NCI-H2196 (cell line): Measurements from ENCODE around the gene FRAT1.
"Not testable (repeated sequence)": the region's sequence is repeated elsewhere in the genome, so short reads cannot be mapped to it uniquely, and the experiment has no call there.

Experiments
- DNase-seq: peaks from one replicate; lab custom pipeline; 2025; ENCODE audit not compliant: unreplicated experiment; lab: John Stamatoyannopoulos, UW

FRAT1 gene, protein sequence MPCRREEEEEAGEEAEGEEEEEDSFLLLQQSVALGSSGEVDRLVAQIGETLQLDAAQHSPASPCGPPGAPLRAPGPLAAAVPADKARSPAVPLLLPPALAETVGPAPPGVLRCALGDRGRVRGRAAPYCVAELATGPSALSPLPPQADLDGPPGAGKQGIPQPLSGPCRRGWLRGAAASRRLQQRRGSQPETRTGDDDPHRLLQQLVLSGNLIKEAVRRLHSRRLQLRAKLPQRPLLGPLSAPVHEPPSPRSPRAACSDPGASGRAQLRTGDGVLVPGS

DNA sequence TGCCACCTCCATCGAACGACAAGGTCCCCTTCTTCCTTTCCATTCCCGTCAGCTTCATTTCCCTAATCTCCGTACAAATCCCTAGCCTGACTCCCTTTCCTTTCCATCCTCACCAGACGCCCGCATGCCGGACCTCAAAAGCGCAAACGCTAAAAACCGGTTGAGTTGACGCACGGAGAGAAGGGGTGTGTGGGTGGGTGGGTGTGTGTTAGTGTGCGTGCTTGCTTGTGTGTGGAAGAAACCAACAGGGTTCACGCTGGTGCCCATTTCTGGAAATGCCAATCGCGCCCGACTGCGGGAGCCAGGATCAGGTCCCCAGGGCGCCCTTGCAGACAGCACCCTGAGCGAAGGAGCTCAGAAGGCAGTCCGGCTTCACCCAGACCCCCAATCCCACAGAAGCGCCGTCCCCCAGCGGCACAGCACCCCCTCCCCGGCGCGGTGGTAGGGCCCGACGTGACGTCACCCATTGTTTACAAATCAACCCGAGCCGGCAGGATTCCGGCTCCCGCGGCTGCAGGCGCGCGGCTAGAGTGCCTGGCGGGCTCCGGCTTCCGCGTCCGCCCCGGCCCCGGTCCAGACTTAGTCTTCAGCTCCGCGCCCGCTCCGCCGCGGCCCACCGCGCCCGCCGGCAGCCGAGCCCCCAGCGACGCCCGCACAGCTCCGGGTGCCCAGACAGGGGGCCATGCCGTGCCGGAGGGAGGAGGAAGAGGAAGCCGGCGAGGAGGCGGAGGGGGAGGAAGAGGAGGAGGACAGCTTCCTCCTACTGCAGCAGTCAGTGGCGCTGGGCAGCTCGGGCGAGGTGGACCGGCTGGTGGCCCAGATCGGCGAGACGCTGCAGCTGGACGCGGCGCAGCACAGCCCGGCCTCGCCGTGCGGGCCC, at the start of gene FRAT1:
Gene FRAT1, plus strand, starts transcription at position 500 of the 880 bp plus-strand sequence. Its CDS starts 183 bp downstream, at position 683.
- DNase-seq = peak; percentile 50

DNA sequence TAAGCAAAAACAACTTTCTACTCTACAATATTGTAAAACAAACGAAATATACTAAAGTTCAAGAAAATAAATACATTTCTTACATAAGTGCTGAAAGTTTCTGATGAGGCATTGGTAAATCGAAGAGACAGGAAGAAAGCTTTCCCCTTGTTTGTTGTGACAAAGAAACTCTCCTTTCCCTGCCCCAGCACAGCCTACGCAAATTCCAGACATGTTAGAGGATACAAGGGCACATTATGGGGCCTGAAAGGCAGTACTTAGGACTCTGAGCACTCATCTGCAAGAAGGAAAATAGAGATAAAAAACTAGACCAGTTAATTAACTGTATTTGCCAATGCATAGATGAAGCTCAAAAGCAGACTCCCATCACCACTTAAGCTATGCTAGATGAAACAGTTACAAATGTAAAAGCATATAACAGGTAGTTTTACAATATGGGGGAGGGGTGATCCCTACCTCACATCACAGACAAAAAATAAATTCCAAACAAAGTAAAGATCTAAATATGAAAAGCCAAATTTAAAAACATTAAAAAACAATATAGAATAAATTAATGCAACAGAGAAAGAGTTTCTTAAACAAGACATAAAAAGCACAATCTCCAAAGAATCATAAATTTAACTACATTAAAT, 48.4 kb upstream of the FRAT1 start:
- no peak for DNase-seq

DNA sequence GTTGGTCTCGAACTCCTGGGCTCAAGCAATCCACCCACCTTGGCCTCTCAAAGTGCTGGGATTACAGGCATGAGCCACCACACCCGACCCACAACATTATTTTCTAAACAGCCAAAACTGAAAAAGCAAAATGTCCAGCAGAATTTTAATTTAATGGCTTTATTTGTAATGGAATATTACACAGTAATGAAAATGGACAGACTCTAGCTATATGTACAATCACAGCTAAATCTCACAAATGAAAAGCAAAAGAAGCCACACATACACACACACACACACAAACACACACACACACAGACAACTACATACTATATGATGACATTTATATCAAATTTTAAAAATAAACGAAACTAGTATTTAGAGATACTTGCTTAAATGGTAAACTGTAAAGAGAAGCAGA, 45.4 kb upstream of the FRAT1 start:
- no peak for DNase-seq

DNA sequence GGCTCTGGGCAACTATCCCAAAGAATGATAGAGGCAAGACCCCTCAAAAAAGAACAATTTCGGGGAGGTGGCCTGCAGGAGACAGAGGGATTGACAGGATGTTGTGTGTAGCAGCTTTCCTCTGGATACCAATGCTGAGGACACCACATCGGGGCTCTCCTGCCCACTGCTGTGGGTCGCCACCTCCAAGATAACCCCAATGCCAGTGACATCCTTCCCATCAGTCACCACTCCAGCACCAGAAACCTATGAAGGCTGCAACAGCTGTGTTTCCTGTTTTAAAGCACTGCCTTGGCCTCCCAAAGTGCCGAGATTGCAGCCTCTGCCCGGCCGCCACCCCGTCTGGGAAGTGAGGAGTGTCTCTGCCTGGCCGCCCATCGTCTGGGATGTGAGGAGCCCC, 44.2 kb upstream of the FRAT1 start:
- no peak for DNase-seq

DNA sequence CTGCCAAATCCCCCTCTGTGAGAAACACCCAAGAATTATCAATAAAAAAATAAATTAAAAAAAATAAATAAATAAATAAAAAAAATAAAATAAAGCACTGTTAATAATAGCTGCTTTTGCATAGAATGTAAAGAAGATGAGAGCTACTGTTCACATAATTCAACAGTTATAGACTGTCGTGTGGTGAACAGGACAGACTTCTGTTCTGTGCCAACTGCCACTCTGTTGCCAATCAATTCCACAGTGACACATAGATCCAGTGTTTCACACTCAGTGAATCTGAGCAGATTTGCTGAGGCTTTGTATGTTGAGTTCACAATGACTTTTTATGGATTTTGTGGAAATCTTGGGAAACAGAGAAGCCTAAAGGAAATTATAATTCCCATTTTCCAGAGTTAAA, 41.5 kb upstream of the FRAT1 start:
- DNase-seq = no peak

DNA sequence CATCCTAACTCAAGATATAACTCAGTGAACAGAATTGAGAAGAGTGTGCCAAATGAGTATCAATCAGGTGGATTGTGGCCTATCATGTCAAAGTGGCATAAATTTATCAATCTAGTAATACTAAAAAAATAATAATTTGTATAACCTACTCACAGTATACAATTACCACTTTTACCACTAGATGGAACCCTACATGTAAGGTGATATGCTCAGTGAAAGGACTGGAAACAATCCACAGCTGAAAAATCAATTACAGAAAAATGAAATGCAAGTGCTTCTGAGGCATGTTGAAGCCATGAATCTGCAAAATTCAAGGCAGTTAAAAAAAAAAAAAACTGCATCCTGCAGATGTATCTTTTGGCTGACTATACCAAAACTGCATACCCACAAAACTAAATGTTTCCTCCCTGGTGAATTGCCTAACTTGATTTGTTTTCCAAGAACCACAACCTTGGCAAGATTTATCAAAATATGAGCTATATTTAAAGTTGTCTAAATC, 40.5 kb upstream of the FRAT1 start:
- peak; percentile 42 for DNase-seq

DNA sequence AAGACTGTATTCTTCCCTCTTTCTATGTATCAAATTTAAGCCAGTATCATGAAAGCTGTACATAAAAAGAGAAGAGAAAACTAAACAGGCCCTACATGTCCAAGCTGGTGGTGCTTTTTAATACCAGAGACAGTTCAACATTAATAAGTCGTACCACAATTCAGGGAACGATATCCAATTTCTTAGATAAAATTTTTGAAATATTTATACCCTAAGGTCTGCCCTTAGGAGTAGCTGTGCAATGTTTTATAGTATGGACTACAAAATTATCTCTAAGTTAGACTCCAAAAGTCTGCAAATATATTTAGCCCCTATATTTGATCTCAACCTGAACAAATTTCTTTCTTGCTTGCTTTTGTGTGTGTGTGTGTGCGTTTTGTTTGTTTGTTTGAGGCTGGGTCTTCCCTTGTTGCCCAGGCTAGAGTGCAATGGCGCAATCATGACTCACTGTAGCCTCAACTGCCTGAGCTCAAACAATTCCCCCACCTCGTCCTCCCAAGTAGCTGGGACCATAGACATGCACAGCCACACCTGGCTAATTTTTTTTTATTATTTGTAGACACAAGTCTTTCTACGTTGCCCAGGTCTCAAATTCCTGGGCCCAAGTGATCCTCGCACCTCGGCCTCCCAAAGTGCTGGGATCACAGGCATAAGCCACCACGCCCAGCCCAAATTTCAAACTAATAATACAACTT, 39.8 kb upstream of the FRAT1 start:
- DNase-seq = no peak

DNA sequence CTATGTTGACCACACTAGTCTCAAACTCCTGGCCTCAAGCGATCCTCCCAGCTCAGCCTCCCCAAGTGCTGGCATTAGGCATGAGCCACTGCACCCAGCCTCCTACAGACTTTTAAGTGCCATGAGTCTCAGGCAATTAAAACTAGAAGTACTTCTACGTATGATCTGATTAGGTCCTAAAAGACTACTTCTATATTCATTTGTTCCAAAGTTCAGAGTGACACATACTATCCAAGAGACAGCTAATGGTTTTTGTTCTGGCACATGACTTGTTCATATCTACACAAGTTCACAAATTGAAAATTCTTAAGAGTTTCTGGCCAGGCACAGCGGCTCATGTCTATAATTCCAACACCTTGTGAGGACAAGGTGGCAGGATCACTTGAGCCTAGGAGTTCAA, 38.3 kb upstream of the FRAT1 start:
- no peak for DNase-seq

DNA sequence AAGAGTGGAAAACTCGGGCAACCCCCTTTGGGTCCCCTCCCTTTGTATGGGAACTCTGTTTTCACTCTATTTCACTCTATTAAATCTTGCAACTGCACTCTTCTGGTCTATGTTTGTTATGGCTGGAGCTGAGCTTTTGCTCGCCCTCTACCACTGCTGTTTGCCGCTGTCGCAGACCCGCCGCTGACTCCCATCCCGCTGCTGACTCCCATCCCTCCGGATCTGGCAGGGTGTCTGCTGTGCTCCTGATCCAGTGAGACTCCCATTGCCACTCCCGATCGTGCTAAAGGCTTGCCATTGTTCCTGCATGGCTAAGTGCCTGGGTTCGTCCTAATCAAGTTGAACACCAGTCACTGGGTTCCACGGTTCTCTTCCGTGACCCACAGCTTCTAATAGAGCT, 29.0 kb upstream of the FRAT1 start:
- DNase-seq = not testable (repeated sequence)

DNA sequence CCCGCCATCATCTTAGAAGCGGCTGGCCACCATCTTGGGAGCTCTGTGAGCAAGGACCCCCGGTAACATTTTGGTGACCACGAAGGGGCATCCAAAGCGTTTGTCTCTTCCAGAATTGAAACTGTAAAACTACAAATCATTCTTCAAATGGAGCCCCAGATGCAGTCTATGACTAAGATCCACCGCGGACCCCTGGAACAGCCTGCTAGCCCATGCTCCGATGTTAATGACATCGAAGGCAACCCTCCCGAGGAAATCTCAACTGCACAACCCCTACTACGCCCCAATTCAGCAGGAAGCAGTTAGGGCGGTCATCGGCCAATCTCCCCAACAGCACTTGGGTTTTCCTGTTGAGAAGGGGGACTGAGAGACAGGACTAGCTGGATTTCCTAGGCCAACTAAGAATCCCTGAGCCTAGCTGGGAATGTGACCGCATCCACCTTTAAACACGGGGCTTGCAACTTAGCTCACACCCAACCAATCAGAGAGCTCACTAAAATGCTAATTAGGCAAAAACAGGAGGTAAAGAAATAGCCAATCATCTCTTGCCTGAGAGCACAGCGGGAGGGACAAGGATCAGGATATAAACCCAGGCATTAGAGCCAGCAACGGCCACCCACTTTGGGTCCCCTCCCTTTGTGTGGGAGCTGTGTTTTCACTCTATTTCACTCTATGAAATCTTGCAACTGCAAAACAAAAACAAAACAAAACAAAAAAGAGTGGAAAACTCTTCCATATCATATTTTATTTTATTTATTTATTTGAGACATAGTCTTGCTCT, 28.3 kb upstream of the FRAT1 start:
- DNase-seq = not testable (repeated sequence)

DNA sequence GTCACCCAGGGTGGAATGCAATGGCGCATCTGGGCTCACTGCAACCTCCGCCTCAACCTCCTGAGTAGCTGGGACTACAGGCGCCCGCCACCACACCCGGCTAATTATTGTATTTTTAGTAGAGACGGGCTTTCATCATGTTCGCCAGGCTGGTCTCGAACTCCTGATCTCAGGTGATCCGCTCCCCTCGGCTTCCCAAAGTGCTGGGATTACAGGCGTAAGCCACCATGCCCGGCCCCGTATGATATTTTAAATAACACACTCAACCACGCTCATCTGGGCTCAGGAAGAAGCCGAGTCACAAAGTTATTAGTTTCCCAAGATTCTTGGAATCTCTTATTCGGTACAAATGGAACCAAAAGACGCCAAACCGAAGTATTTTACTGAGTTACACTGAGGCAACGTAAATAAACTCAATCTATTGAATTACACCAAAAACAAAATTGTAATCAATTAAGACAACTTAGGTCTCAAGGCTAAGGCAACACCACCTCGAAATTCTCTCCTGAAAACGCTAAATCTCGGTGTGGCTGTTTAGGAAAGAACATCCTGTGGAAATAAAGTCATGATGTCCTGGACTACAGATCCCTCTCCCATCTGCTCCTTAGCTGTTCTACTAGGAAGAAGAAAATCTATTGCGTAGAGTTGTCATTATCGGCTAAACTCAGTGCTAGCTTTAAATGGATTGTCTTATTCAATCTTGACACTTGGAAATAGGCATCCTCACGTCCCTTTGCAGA, 27.5 kb upstream of the FRAT1 start:
- no peak for DNase-seq

DNA sequence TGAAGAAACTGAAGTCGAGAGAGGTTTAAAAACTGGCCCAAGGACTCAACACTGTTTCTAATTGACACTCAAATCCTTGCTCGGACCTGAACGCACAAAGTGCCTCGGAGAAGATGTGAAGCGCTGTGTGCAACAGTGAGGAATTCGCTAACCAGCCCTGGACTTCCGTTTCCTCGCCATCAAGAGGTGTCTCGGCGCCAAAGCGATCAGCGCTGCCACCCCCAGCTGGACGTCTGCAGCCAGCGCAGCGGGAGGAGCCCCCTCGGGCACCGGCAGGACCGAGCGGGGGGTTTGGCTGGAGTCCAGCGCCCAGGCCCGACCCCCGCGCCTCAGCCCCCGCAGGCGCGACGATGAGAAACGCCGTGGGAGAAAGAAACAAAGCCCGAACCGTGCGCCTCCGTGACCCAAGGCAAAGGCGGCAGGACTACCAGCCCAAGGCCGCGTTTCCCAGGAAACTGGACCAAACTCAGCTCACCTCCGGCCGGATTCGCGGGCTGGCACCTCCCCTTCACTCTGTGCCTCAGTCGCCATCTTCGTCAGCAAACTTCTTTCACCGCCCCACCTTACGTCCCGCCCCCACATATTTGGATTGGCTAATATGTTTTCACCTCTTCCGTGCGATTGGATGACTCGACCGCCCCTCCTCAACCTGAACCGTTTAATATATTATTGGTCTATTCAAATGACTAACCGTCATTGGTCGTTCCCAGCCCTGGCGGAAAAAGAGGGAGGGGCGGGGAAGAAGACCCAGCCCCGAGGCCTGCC, 26.8 kb upstream of the FRAT1 start, which contains the start of gene ARHGAP19:
Gene ARHGAP19, minus strand, starts transcription at position 541 of the 765 bp plus-strand sequence. Its CDS starts 10 bp downstream, at position 531.
- peak; percentile 92 for DNase-seq

DNA sequence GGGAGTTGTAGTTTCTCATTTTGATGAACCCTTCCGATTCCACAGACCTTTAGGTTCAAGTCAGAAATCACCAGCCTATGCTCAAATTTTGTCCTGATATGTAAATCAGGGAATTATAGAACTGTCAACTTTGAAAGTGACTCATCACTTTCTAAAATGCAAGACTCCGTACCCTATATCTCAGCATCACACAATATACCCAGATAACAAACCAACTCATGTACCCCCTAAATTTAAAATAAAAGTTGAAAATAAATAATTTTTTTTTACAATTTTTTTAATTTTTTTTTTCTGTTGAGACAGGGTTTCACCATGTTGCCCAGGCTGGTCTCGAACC, 26.2 kb upstream of the FRAT1 start:
- DNase-seq = no peak

DNA sequence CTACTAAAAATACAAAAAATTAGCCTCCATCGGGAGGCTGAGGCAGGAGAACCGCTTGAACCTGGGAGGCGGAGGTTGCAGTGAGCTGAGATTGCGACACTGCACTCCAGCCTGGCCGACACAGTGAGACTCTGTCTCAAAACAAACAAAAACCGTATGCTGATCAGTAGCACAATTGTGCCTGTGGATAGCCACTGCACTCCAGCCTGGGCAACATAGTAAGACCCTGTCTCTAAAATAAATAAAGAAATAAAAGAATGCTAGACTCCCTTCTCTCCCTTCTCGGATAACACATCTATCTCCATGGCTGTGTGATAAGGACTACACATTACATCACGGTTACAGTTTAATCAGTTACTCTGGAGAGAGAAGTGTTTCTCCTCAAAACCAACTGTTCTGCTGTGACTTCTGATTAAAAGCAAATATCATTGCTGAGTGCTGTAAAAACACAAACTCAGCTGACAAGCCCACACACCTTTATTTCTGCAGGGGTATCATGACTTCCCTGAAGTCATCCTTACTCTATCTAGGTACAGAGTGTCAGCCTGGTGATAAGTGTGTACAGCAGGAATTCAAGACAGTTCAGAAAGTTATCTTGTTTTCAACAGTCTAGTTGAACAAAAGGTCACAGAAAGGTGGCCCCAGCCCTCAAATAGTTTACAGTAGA, 21.4 kb upstream of the FRAT1 start:
- no peak for DNase-seq

DNA sequence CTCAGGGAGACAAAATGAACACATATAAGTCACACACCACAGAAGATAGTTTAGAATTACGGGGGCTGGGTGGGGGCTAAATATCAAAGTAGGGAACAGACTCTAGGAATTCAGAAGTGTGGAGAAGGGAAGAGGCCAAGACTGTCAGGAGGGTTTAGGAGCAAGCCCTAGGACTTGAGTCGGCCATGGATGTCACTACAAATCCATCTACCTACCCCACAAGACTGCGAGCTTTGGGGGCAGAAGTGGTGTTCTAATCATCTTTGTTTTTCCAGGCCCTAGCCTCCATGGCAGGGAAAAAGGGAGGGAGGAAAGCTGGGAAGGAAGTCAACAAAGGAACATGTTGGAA, 20.9 kb upstream of the FRAT1 start:
- no peak for DNase-seq

DNA sequence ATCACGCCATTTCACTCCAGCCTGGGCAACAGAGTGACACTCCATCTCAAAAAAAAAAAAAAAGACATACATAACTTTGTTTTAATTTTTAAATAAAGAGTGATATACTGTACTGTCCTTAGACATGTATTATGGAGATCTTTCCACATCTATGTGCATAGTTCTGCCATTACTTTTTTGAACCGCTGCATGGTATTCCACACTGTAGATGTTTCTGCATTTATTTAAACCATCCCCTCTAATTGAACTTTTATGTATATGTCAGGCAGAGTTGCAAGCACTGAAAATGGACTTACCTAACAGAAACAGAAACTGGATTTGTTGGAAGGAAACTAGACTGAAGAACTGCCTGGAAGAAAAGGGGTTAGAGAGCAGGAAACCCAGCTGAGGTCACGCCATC, 18.1 kb upstream of the FRAT1 start:
- no peak for DNase-seq

DNA sequence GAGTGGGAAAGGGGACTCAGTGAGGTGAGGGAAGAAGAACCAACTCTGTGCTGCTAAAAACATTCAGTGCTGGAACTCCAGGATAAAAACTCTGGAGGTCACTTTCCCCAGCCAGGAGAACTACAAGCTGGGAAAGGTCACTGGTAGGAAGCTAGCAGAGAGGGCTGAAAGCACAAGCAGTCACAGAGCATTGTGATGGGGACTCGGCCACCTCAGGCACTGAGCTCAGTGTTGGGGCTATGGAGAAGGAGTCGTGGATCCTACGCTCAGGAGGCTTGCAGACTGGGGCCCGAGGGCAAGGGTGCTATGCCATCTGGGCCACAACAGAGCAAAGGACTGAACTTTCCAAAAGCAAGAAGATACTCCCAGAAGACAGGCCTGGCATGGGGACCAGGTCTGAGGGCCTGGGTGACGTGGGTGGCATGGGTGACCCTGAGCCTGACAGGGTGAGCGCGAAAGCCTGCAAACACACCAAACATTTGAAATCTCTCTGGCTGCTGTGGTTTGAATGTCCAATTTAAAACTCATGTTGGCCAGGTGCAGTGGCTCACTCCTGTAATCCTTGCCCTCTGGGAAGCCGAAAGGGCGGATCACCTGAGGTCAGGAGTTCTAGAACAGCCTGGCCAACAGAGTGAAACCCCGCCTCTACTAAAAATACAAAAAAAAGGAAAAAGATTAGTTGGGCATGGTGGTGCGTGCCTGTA, 16.8 kb upstream of the FRAT1 start:
- no peak for DNase-seq

DNA sequence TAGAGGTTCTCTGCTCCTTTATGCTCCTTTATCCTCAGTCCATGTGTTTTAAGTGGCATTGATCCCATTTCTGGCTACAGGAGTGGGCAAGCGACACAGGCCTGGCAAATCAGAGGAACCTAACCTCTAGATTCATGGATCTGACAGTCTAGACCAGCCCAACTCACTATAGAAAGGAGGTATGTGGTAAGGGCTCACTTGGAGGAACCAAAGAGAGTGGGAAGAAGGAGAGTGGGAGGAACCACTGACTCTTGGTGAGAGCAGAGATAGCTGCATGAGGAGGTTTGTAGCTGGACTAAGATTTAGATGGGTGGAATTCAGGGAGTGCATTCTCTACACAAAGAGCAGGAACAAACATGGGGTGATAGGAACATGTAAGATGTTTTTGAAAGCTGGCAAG, 11.6 kb upstream of the FRAT1 start:
- DNase-seq = no peak
